GM23248 (cell line): ENCODE measurements around the gene PDCD1LG2. TPM values are rescaled to one million over a fixed set of nuclear protein-coding genes. Genes with fewer than 3 reads are reported as not detected.

Experiments used
- DNase-seq: peaks from one replicate; pipeline ENCODE4 v3.0.0-alpha.2; 2015
- H2AFZ ChIP-seq: fragments of 200-600 bp; sonication (generic); 2 replicates; pipeline ENCODE4 v1.6.1; 2016; ENCODE audit warnings: antibody characterized with exemption
- H3F3A ChIP-seq: fragments of 200-600 bp; sonication (generic); 2 replicates; pipeline ENCODE4 v1.6.1; 2016; ENCODE audit warnings: mild to moderate bottlenecking, antibody characterized with exemption, mixed run types; ENCODE audit not compliant: insufficient read depth
- H3K27ac ChIP-seq: fragments of 200-600 bp; sonication (generic); 2 replicates; pipeline ENCODE4 v1.5.1; 2016; ENCODE audit warnings: mild to moderate bottlenecking
- H3K27me3 ChIP-seq: fragments of 200-600 bp; sonication (generic); replicated peaks from 2 replicates; pipeline ENCODE4 v1.6.1; 2016; ENCODE audit warnings: mild to moderate bottlenecking; ENCODE audit not compliant: insufficient read depth
- H3K36me3 ChIP-seq: fragments of 200-600 bp; sonication (generic); 2 replicates; pipeline ENCODE4 v1.6.1; 2016; ENCODE audit warnings: low read depth, mild to moderate bottlenecking
- H3K4me1 ChIP-seq: fragments of 200-600 bp; sonication (generic); 2 replicates; pipeline ENCODE4 v1.6.1; 2016; ENCODE audit warnings: mild to moderate bottlenecking; ENCODE audit not compliant: insufficient read depth
- H3K4me2 ChIP-seq: fragments of 200-600 bp; sonication (generic); one replicate; pipeline ENCODE4 v1.6.1; 2016; ENCODE audit warnings: mild to moderate bottlenecking; ENCODE audit not compliant: unreplicated experiment
- H3K4me3 ChIP-seq: fragments of 200-600 bp; sonication (generic); 2 replicates; pipeline ENCODE4 v1.5.1; 2016; ENCODE audit warnings: mild to moderate bottlenecking
- H3K79me2 ChIP-seq: fragments of 200-600 bp; sonication (generic); 2 replicates; pipeline ENCODE4 v1.6.1; 2016; ENCODE audit warnings: mild to moderate bottlenecking; ENCODE audit not compliant: insufficient read depth
- H3K9ac ChIP-seq: fragments of 200-600 bp; sonication (generic); 2 replicates; pipeline ENCODE4 v1.6.1; 2016; ENCODE audit warnings: mild to moderate bottlenecking
- H3K9me2 ChIP-seq: fragments of 200-600 bp; sonication (generic); 2 replicates; pipeline ENCODE4 v1.6.1; 2016; ENCODE audit warnings: mixed run types, mild to moderate bottlenecking, moderate library complexity; ENCODE audit not compliant: insufficient read depth
- H3K9me3 ChIP-seq: fragments of 200-600 bp; sonication (generic); one replicate; pipeline ENCODE4 v1.6.1; 2017; ENCODE audit warnings: low read depth
- H4K20me1 ChIP-seq: fragments of 200-600 bp; sonication (generic); 2 replicates; pipeline ENCODE4 v1.6.0; 2016; ENCODE audit not compliant: insufficient read depth
- EZH2 ChIP-seq: fragments of 200-600 bp; sonication (generic); IDR thresholded peaks from 2 replicates; pipeline ENCODE4 v1.6.1; 2018; ENCODE audit warnings: antibody characterized with exemption, mild to moderate bottlenecking; ENCODE audit not compliant: insufficient read depth, poor library complexity, severe bottlenecking
- EZH2phosphoT487 ChIP-seq: fragments of 200-600 bp; sonication (generic); IDR thresholded peaks from 2 replicates; pipeline ENCODE4 v1.6.1; 2018; ENCODE audit warnings: antibody characterized with exemption, moderate library complexity, mild to moderate bottlenecking, low read depth; ENCODE audit not compliant: insufficient read depth
- WGBS, 2 experiments: methylation state at CpG; one replicate each; pipeline ENCODE4 v1.1.6; 2015 to 2017; ENCODE audit warnings: low lambda C conversion rate in 2 of 2, low coverage in 1 of 2; ENCODE audit errors: missing lambda C conversion rate in 2 of 2; 5-methylcytosine and 5-hydroxymethylcytosine counted together
- in situ Hi-C: fragments of 300-500 bp; cut with MboI; formaldehyde crosslinking; loops from 2 replicates; pipeline ENCODE4 v1.15.0; 2020
- polyA plus RNA-seq: library from polyadenylated mRNA; unstranded; fragments of >200 nt; fragmentation: Nextera tagmentation; extraction: Ambion mirVana; gene quantifications from 2 replicates; pipeline ENCODE4 v1.2.1, GENCODE V29; 2016
- total RNA-seq: library from RNA; depleted of rRNA; stranded (reverse); fragments of >200 nt; shearing (Covaris generic); gene quantifications from 2 replicates; pipeline ENCODE4 v1.2.3, GENCODE V29; 2014

Gene PDCD1LG2
- total and polyA plus RNA-seq, 2 experiments from 2014 or later: 31.7 to 34.7 TPM

- Histone ChIP-seq H3K9ac (no peak overlapping the region), H4K20me1 (no peaks in the 10 kb centered on the region), H3K4me1 (peaks cover 38% of the 10 kb centered on the region), H2AFZ (no peak overlapping the region), H3K4me2 (no peak overlapping the region), H3K4me3 (no peak overlapping the region), H3F3A (peaks cover 31% of the 10 kb centered on the region), H3K9me2 (peaks cover 7% of the 10 kb centered on the region; the same call in 1 of the 2 replicates), H3K27me3 (no peaks in the 10 kb centered on the region), H3K36me3 (no peaks in the 10 kb centered on the region), H3K9me3 (no peaks in the 10 kb centered on the region), H3K79me2 (no peaks in the 10 kb centered on the region), H3K27ac (no peak overlapping the region)
- WGBS, 2 experiments: 51 to 55% methylated on average over 3 of the region's 3 CpGs
- TF ChIP-seq EZH2phosphoT487 (no peak), EZH2 (no peak)
- in situ Hi-C loops: no loop called here
- peak; percentile 34 for DNase-seq
Measured at GRCh38 chr9:5552301-5552700, 42.0 kb downstream of the PDCD1LG2 start.

GRCh38 chr9:5553211-5553610, 42.9 kb downstream of the PDCD1LG2 start:
- Histone ChIP-seq H3K79me2 (no peaks in the 10 kb centered on the region), H3F3A (peaks cover 27% of the 10 kb centered on the region), H4K20me1 (no peaks in the 10 kb centered on the region), H3K9ac (no peak overlapping the region), H3K9me2 (peaks cover 7% of the 10 kb centered on the region; the same call in 1 of the 2 replicates), H3K4me1 (peaks cover 46% of the 10 kb centered on the region), H3K36me3 (no peaks in the 10 kb centered on the region), H3K9me3 (no peaks in the 10 kb centered on the region), H3K27me3 (no peaks in the 10 kb centered on the region), H3K4me3 (no peak overlapping the region), H2AFZ (no peak overlapping the region), H3K27ac (peak overlapping the region; percentile 10; the same call in 1 of the 2 replicates), H3K4me2 (no peak overlapping the region)
- 68 to 83% methylated on average over 4 of the region's 4 CpGs for WGBS, 2 experiments
- peak; percentile 36 for DNase-seq
- in situ Hi-C loops: no loop called here
- TF ChIP-seq EZH2 (no peak), EZH2phosphoT487 (no peak)

GRCh38 chr9:5554254-5554653, 43.9 kb downstream of the PDCD1LG2 start:
- Histone ChIP-seq H3K4me1 (peaks cover 46% of the 10 kb centered on the region), H2AFZ (no peak overlapping the region), H3K36me3 (no peaks in the 10 kb centered on the region), H4K20me1 (no peaks in the 10 kb centered on the region), H3K79me2 (no peaks in the 10 kb centered on the region), H3K27me3 (no peaks in the 10 kb centered on the region), H3K9me3 (no peaks in the 10 kb centered on the region), H3K9me2 (peaks cover 7% of the 10 kb centered on the region; the same call in 1 of the 2 replicates), H3F3A (peaks cover 18% of the 10 kb centered on the region), H3K4me3 (no peak overlapping the region), H3K9ac (no peak overlapping the region), H3K27ac (peak overlapping the region; percentile 18; the same call in 1 of the 2 replicates), H3K4me2 (no peak overlapping the region)
- WGBS, 2 experiments: 86 to 88% methylated on average over 4 of the region's 4 CpGs
- TF ChIP-seq EZH2: no peak
- no peak for TF ChIP-seq EZH2phosphoT487
- in situ Hi-C loops: no loop called here
- no peak for DNase-seq

- Histone ChIP-seq H3K9ac (no peak overlapping the region), H3K79me2 (no peaks in the 10 kb centered on the region), H3F3A (peaks cover 7% of the 10 kb centered on the region; the same call in 1 of the 2 replicates), H3K4me1 (peaks cover 34% of the 10 kb centered on the region), H3K27me3 (no peaks in the 10 kb centered on the region), H2AFZ (no peak overlapping the region), H3K9me3 (no peaks in the 10 kb centered on the region), H3K4me2 (no peak overlapping the region), H3K9me2 (peaks cover 7% of the 10 kb centered on the region; the same call in 1 of the 2 replicates), H3K36me3 (no peaks in the 10 kb centered on the region; the same call in 1 of the 2 replicates), H3K27ac (no peak overlapping the region), H4K20me1 (no peaks in the 10 kb centered on the region), H3K4me3 (no peak overlapping the region)
- 86 to 93% methylated on average over 5 of the region's 5 CpGs for WGBS, 2 experiments
- DNase-seq: no peak
- in situ Hi-C loops: no loop called here
- TF ChIP-seq EZH2phosphoT487 (no peak), EZH2 (no peak)
Measured at GRCh38 chr9:5556101-5556705, 45.9 kb downstream of the PDCD1LG2 start.
